GM18951 (cell line): ENCODE measurements around the gene MYH7.
"Not testable (repeated sequence)": the region's sequence is repeated elsewhere in the genome, so short reads cannot be mapped to it uniquely, and the experiment has no call there.

Experiments used
- POLR2A ChIP-seq: IDR thresholded peaks from 4 replicates; pipeline ENCODE4 v1.6.1; 2011; ENCODE audit warnings: mild to moderate bottlenecking; ENCODE audit not compliant: insufficient read length, insufficient read depth; ENCODE audit errors: extremely low read depth
- in situ Hi-C: fragments of 300-500 bp; cut with MboI; formaldehyde crosslinking; loops from one replicate; pipeline ENCODE4 v1.12.0; 2022; ENCODE audit warnings: low sequenced_read_pairs, mixed read lengths, inconsistent platforms; ENCODE audit not compliant: unreplicated experiment

The MYH7 gene

DNA sequence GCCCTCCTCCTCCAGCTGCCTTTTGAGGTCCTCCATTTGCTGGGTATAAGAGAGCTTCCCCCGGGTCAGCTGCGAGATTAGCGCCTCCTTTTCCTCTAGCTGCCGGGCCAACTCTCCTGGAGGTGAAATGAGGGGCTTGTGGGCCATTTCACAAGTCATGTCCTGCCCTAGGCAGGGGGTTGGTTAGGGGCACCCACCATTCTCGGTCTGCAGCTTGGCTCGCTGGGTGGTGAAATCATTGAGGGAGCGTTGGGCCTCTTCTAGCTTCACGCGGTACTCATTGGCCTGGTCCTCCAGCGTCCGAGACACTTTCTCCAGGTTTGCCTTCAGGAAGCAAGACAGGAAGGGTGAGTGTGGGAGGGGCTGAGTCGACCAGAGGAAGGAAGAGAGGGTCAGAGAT, 46.1 kb downstream of the MYH7 start:
- in situ Hi-C loops: no loop called here
- no peak for TF ChIP-seq POLR2A

DNA sequence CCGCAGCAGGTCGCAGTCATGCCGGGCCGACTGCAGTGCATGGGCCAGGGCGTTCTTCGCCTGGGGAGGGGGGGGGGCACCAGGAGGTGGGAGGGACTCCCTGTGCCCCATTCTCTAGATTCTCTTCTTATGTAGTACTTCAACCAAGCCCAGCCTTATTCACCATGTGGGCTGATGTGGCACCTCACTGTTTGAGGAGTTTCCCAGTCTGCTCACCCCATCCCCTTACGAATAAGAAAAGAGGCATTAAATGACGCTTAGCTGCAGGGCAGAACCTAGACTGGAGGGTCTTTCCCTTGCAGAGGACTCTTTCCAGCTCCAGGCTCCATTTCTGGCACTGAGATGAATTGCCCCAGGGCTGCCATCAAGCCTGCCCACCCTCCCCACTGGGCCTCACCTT, 46.5 kb downstream of the MYH7 start:
- in situ Hi-C loops: no loop called here

DNA sequence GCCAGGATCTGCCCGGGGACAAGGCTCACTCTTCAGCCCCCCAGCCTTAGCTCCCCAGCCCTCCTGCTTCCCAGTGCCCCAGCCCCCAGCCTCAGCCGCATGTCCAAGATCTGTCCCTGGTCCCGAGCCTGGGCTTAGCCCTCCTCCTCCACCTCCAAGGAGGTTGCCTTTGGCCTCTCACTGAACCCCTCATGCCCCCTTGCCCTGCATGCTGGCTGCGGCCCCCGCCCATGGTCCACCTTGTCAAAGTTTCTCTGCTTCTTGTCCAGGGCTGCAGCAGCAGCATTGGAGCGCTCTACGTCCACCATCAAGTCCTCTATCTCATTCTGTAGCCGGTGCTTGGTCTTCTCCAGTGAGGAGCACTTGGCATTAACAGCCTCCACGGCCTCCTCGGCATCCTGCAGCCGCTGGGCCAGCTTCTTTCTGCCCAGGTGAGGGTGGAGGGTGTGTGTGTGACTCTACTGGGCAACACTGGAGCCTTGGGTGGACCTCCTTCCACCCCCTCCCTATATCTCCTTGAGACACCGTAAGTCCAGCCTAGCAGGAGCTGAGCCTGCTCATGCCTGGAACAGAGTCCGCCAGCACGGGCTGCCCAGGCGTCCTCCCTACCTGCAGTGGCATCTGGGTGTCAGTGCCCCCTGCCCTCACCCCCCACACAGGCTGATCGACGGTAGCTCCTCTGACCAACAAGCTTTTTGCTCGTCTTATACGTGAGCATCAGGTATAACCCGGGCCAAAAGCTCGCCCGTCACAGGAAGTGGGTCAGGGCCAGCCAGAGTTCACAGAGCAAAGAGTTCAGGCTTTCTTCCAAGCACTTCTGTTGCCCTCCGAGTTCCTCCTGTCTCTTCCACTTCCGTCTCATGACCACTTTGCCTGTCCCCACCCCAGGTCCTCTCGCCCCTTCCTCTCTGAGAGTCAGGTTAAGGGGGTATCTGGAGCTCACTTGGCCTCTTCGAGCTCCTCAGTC, 47.3 kb downstream of the MYH7 start:
- TF ChIP-seq POLR2A: no peak
- in situ Hi-C loops: no loop called here

More for the DNA sequence above, 46.5 kb downstream of the MYH7 start:
- no peak for TF ChIP-seq POLR2A

DNA sequence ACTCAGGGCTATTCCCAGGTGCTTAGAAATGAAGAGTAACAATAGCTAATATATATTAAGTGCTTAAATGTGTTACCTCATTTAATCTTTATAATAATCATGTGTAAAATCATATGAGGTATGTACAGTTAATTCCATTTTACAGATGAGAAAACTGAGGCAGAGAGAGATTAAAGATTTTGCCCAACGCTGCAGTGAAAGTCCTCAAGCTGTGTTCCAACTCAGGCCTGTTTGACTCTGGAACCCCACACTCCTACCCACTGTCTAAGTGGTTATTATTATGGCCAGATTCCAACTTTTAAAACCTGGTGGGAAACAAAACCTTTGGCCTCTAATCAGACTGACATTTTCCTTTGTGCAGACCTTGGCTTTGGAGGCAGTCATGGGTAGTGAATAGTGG, 48.5 kb downstream of the MYH7 start:
- in situ Hi-C loops: no loop called here

DNA sequence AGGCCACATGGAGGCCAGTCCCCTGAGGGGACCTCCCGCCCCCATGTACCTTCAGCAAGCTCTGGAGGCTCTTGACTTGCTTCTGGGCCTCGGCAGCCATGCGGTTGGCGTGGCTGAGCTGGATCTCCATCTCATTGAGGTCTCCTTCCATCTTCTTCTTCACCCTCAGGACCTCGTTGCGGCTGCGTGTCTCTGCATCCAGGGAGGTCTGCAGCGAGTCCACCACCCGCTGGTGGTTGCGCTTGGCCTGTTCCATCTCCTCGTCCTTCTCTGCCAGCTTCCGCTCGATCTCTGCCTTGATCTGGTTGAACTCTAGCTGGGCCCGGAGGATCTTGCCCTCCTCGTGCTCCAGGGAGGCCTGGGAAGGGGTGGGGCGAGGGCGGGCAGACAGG, 49.2 kb downstream of the MYH7 start:
- in situ Hi-C loops: not testable (repeated sequence)

More for the DNA sequence above, 48.5 kb downstream of the MYH7 start:
- no peak for TF ChIP-seq POLR2A

DNA sequence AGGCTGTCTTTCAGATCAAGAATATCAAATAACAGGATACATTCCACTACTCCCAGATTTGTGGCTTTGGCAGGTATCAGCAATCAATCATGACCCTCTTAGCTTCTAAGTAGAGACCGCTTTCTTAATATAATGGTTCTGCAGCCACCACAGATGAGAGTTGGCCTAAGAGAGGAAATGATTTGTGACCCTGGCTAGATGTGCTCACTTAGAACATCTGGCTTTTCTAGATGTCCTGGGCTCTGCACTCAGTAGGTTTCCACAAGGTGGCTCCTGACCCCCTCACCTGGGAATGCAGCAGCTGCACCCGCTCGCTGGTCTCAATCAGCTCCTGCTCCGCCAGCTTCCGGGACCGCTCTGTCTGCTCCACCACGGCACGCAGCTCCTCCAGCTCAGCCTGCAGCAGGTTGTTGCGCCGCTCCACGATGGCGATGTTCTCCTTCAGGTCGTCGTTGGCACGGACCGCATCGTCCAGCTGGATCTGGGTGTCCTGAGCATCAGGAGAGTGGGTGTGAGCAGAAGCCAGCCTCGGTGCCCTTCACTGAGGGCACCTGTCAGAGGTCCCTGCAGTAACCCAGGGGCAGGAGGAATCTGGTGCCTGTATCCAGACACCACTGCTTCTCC, 49.7 kb downstream of the MYH7 start:
- no peak for TF ChIP-seq POLR2A
- in situ Hi-C loops: no loop called here

DNA sequence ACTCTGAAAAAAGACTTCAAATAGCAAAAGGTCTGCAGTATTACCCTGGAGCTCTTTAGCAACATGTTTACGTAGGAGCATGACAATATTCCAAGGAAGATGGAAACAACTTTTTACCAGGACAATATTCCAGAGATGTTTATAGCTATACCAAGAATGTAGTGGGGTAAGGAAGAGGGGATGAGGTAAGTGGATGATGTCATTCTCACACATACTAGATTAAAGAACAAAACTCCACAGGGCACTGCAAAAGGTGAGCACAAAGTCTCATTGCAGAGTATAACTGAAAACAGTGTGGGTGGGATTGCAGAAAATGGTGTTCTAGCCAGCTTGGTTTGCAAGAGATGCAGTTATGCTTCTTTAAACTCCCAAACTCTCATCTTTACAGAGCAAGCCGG, 50.2 kb downstream of the MYH7 start:
- in situ Hi-C loops: no loop called here
- no peak for TF ChIP-seq POLR2A

DNA sequence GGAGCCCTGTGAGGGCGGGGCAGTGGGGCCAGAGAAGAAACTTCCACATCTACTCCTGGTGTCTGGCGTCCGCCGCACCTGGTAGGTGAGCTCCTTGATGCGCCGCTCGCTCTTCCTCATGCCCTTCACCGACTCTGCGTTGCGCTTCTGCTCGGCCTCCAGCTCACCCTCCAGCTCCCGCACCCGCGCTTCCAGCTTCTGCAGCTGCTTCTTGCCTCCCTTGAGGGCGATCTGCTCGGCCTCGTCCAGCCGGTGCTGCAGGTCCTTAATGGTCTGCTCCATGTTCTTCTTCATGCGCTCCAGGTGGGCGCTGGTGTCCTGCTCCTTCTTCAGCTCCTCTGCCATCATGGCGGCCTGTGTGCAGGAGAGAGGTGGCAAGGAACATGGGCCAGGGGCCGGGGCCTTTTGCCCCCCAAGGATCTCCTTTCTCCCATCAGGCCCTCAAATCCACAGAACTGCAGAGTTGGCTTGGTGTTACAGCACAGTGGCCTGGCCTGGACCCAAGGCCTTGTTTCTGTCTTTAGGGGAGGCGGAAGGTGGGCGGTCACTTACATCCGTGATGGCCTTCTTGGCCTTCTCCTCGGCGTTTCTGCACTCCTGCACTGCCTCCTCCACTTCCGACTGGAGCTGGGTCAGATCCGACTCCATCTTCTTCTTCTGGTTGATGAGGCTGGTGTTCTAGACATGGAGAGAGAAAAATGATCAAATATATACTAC, 50.9 kb downstream of the MYH7 start:
- TF ChIP-seq POLR2A: no peak

DNA sequence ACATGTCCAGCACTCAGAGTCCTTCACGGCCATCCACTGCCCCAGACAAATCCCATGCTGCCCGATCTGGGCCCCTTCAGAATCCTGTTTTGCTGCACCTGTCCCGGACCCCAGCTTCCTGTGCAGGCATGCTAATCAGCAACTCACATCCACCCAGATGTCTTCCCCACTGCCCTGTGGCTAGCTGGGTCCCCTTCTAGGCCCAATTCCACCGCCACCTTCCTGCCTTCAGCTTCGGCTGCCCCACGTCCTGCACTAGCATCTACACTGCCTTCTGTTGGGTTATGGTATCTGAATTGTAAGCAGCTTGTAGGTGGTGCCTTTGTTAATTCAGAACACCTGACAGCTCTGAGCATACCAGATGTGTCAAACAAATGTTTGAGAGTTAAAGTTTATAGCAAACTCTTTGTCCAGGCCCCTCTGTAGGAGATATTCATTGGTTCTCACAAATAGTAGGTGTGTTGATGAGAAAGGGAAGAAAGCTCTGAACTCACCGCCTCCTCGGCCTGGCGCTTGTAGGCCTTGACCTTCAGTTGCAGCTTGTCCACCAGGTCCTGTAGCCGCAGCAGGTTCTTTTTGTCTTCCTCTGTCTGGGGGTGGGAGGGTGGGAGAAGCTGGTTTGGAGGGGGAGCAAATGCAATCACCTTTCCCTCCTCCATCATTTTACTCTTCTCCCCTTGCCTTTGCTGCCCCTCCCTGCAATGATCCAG, 52.6 kb downstream of the MYH7 start:
- in situ Hi-C loops: no loop called here
- TF ChIP-seq POLR2A: no peak

More for the DNA sequence above, 50.9 kb downstream of the MYH7 start:
- in situ Hi-C loops: no loop called here

DNA sequence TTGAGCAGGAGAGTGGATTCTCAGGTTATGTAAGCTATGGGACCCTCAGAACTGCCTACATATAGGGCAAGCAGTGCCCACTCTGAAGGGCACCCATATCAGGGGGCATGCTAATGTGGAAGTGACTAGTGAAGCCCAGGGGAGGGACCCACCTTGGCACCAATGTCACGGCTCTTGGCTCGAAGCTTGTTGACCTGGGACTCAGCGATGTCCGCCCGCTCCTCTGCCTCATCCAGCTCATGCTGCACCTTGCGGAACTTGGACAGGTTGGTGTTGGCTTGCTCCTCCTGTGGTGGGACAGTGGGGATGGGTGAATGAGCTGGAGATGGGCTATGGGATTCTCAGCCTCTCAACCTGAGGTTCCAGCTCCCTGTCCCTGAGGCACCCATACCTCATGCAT, 53.2 kb downstream of the MYH7 start:
- TF ChIP-seq POLR2A: no peak
- in situ Hi-C loops: no loop called here

DNA sequence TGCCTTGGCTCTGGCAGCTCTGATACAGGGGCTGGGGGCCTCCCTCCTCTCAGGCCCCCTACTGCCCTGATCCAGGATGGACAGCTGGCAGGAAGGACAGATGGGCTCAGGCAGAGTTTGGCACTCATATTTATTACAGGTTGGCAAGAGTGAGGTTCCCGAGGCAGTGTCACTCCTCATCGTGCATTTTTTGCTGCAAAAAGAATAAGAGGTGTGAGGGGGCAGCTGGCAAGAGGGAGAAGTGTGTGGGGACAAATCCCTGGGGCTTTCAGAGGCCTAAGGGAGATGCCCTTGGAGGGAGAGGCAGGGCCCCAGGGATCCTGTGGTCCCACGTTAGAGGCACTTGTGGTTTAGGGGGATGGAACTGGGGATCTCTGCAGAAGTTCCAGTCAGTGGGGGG, 53.6 kb downstream of the MYH7 start:
- in situ Hi-C loops: no loop called here
- no peak for TF ChIP-seq POLR2A

DNA sequence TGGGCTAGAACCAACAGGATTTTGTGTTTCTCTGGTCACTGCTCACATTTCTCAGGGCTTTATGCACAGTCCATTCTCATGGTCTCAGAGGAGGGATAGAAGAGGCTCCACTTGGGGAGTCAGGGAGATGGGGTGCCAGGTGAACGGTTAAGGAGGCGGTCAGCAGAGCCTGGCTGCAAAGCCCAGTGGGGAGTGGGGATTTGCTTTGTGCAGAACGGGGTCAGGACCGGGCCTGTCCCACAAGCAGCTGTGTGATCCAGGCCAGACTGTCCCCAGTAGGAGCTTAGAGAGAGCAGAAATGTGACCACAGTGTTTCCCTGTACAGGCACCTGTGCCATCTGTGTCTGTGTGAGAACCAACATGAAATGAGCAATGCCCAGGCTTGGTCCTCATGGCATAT, 54.5 kb downstream of the MYH7 start:
- TF ChIP-seq POLR2A: no peak
- in situ Hi-C loops: no loop called here
